ENCODE data around the gene SH3RF3.
A peak's percentile ranks its signal among the peaks of the same experiment; 100 is the strongest.

SH3RF3 gene

DNA sequence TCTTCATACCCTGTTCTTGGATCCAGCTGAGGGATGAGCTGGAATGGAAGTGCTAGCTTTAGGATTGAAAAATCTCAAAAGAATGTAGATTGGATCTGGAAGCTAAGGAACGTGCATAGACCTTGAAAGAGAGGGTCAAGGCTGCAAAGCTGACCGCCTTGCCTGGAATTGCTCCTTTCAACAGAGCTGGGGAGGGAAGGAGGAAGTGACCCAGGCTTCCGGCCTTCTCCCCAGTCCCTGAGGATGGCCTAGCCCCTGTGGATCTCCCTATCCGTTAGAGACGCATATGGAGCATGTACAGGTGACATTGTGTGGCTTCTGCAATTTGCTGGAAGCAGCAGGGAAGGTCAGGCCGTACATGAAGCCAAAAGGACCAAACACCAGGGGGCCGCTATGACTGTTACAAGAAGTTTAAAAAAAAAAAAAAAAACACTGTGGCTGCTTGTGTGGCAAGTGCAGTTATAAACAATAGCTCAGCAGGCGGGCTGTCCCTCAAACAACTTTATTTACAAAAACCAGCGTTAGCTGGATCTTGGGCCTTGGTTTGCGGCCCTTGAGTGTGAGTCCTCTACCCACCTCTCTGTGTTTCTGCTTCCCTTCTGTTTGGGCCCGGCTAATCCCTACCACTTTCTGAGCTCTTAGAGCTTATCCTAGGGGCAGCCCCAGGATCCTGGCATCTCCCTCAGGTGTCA, 257.1 kb downstream of the SH3RF3 start:
- Histone ChIP-seq H2AK5ac (ENCODE audit: low read length) (no peak overlapping the region), H2AFZ (ENCODE audit: insufficient read depth, low read length, poor library complexity) (no peak overlapping the region), H2BK12ac (ENCODE audit: low read length) (no peak overlapping the region), H3K9ac (ENCODE audit: low read length) (no peak overlapping the region), H3K14ac (ENCODE audit: low read length) (no peak overlapping the region), H3K79me1 (ENCODE audit: low read length) (no peaks in the 10 kb centered on the region), H3K27me3 (ENCODE audit: insufficient read depth, low read length) (no peaks in the 10 kb centered on the region), H3K36me3 (ENCODE audit: control insufficient read depth in 1 of 2, insufficient read depth in 2 of 2, low read length in 2 of 2) (no peaks in the 10 kb centered on the region), H3K4me1 (ENCODE audit: control insufficient read depth in 1 of 2, insufficient read depth in 2 of 2, low read length in 2 of 2) (peaks cover 0 to 6% of the 10 kb centered on the region in 2 experiments), H3K4me3 (ENCODE audit: low read depth, low read length) (no peak overlapping the region), H3K4ac (ENCODE audit: low read depth, low read length) (no peak overlapping the region), H2BK120ac (ENCODE audit: insufficient read depth, low read length, poor library complexity) (no peak overlapping the region), H3K23ac (ENCODE audit: low read length) (no peak overlapping the region), H4K91ac (ENCODE audit: low read depth, low read length) (no peak overlapping the region), H2BK5ac (ENCODE audit: low read depth, low read length, poor library complexity) (no peak overlapping the region), H4K12ac (ENCODE audit: low read depth, low read length) (no peak overlapping the region), H3K9me3 (ENCODE audit: insufficient read depth, low read depth, low read length) (peaks cover 3% of the 10 kb centered on the region), H3K27ac (ENCODE audit: low read depth, low read length) (no peak overlapping the region), H4K8ac (ENCODE audit: low read depth, low read length) (no peak overlapping the region), H3K18ac (ENCODE audit: low read length) (no peak overlapping the region), H3K4me2 (ENCODE audit: low read length) (no peak overlapping the region), H3K79me2 (ENCODE audit: control insufficient read depth, insufficient read depth, low read length, poor library complexity) (no peaks in the 10 kb centered on the region)
- WGBS (ENCODE audit: extremely low coverage, insufficient coverage, insufficient read length) = no CpG with 5 or more reads among the region's 11 CpGs
- peak in 1 of 2 donors; percentile 58 for DNase-seq

DNA sequence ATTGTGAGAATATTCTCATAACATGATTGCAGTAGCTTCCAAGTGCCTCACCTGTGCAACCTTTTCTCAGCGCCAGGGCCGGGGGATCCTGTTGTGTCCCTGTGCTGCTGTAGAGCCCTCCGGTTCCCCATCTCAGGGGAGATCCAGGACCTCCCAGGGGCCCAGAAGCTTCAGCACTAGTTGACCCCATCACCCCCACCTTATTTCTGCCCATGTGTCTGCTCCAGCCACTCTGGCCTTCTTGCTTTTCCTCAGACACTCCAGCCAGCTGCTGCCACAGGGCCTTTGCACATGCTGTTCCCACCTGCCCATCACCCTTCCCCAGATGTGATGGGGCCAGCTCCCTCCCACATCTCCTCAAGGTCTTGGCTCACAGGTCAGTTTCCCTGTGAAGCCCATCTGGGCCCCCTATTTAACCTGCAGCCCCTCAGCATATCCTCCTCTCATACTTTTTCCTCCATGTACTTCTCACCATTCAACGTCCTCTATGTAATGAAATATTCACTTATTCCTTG, 258.3 kb downstream of the SH3RF3 start:
- H3K4me2 ChIP-seq (ENCODE audit: low read length) = no peak overlapping the region
- no peak overlapping the region for H2AFZ ChIP-seq (ENCODE audit: insufficient read depth, low read length, poor library complexity)
- H3K14ac ChIP-seq (ENCODE audit: low read length) = no peak overlapping the region
- H2BK120ac ChIP-seq (ENCODE audit: insufficient read depth, low read length, poor library complexity) = no peak overlapping the region
- no peak overlapping the region for H3K18ac ChIP-seq (ENCODE audit: low read length)
- H3K27ac ChIP-seq (ENCODE audit: low read depth, low read length) = no peak overlapping the region
- no peak overlapping the region for H2BK12ac ChIP-seq (ENCODE audit: low read length)
- peaks cover 0 to 4% of the 10 kb centered on the region in 2 experiments for H3K4me1 ChIP-seq (ENCODE audit: control insufficient read depth in 1 of 2, insufficient read depth in 2 of 2, low read length in 2 of 2)
- no peak overlapping the region for H2BK5ac ChIP-seq (ENCODE audit: low read depth, low read length, poor library complexity)
- H4K12ac ChIP-seq (ENCODE audit: low read depth, low read length) = no peak overlapping the region
- H3K9me3 ChIP-seq (ENCODE audit: insufficient read depth, low read depth, low read length) = peaks cover 3% of the 10 kb centered on the region
- H3K23ac ChIP-seq (ENCODE audit: low read length) = no peak overlapping the region
- whole genome bisulfite sequencing (ENCODE audit: extremely low coverage, insufficient coverage, insufficient read length) = no CpG with 5 or more reads among the region's 4 CpGs
- H3K4ac ChIP-seq (ENCODE audit: low read depth, low read length) = no peak overlapping the region
- H3K36me3 ChIP-seq (ENCODE audit: control insufficient read depth in 1 of 2, insufficient read depth in 2 of 2, low read length in 2 of 2) = no peaks in the 10 kb centered on the region
- H3K27me3 ChIP-seq (ENCODE audit: insufficient read depth, low read length) = no peaks in the 10 kb centered on the region
- H3K9ac ChIP-seq (ENCODE audit: low read length) = no peak overlapping the region
- H4K8ac ChIP-seq (ENCODE audit: low read depth, low read length) = no peak overlapping the region
- no peaks in the 10 kb centered on the region for H3K79me2 ChIP-seq (ENCODE audit: control insufficient read depth, insufficient read depth, low read length, poor library complexity)
- H3K79me1 ChIP-seq (ENCODE audit: low read length) = no peaks in the 10 kb centered on the region
- H4K91ac ChIP-seq (ENCODE audit: low read depth, low read length) = no peak overlapping the region
- no peak for DNase-seq
- no peak overlapping the region for H3K4me3 ChIP-seq (ENCODE audit: low read depth, low read length)
- no peak overlapping the region for H2AK5ac ChIP-seq (ENCODE audit: low read length)

DNA sequence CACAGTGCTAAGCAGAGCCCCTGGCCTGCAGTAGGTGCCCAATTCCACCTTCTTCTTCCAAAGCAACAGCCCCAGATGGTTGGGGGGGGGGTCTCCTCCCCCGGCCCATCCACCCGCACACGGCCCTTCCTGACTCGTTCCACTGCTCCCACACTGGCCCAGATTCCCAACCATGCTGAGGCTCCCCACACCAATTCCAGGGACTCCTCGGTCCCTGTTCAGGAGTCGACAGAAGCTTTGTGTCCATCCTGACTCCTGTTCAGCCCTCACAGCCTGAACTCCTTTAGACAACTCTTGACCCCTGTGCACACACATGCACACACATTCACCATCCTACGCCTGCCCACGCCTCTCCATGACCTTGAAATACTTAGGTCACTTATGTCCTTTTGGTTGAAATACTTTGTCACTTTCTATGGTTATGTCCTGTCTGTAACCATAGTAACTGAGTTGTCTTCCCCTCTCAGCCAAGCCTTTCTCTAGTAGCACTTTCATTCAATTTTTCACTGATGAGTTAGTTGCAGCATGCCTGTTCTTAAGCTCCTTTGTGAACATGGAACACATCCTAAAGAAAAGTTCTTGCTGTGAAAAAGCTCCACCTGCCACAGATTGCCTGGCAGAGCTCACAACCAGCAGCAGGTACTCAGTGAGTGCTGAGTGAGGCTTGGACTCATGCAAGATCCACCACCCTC, 258.9 kb downstream of the SH3RF3 start:
- Histone ChIP-seq H4K12ac (ENCODE audit: low read depth, low read length) (no peak overlapping the region), H3K4me3 (ENCODE audit: low read depth, low read length) (no peak overlapping the region), H3K14ac (ENCODE audit: low read length) (no peak overlapping the region), H3K4ac (ENCODE audit: low read depth, low read length) (no peak overlapping the region), H3K4me1 (ENCODE audit: control insufficient read depth in 1 of 2, insufficient read depth in 2 of 2, low read length in 2 of 2) (peaks cover 0 to 2% of the 10 kb centered on the region in 2 experiments), H3K27ac (ENCODE audit: low read depth, low read length) (no peak overlapping the region), H3K23ac (ENCODE audit: low read length) (no peak overlapping the region), H3K79me1 (ENCODE audit: low read length) (no peaks in the 10 kb centered on the region), H3K9ac (ENCODE audit: low read length) (no peak overlapping the region), H2AFZ (ENCODE audit: insufficient read depth, low read length, poor library complexity) (no peak overlapping the region), H3K36me3 (ENCODE audit: control insufficient read depth in 1 of 2, insufficient read depth in 2 of 2, low read length in 2 of 2) (no peaks in the 10 kb centered on the region), H3K4me2 (ENCODE audit: low read length) (no peak overlapping the region), H4K91ac (ENCODE audit: low read depth, low read length) (no peak overlapping the region), H3K18ac (ENCODE audit: low read length) (no peak overlapping the region), H2AK5ac (ENCODE audit: low read length) (no peak overlapping the region), H2BK5ac (ENCODE audit: low read depth, low read length, poor library complexity) (no peak overlapping the region), H3K27me3 (ENCODE audit: insufficient read depth, low read length) (no peaks in the 10 kb centered on the region), H3K9me3 (ENCODE audit: insufficient read depth, low read depth, low read length) (peaks cover 3% of the 10 kb centered on the region), H2BK120ac (ENCODE audit: insufficient read depth, low read length, poor library complexity) (no peak overlapping the region), H3K79me2 (ENCODE audit: control insufficient read depth, insufficient read depth, low read length, poor library complexity) (no peaks in the 10 kb centered on the region), H2BK12ac (ENCODE audit: low read length) (no peak overlapping the region), H4K8ac (ENCODE audit: low read depth, low read length) (no peak overlapping the region)
- DNase-seq = no peak
- WGBS (ENCODE audit: extremely low coverage, insufficient coverage, insufficient read length) = no CpG with 5 or more reads among the region's 8 CpGs

DNA sequence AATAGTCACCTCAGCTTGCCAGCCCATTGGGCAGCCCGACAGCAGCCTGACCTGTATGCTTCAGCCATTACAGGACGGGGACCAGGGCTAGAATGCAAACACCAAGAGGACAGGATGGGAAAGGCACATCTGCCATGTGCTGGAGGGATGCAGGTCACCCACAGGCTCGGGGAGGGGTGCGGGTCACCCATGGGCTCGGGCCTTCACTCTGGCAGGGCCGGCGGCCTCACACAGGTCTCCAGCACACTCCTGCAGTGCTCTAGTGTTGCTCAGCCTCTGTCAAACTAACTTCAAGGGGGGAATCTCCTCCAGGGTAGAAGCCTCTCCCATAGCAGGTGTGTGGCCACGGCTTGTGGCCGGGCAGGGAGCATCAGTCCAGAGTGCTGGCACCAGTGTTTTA, 262.2 kb downstream of the SH3RF3 start:
- no peaks in the 10 kb centered on the region for H3K4me1 ChIP-seq (ENCODE audit: control insufficient read depth in 1 of 2, insufficient read depth in 2 of 2, low read length in 2 of 2)
- H4K8ac ChIP-seq (ENCODE audit: low read depth, low read length) = no peak overlapping the region
- WGBS (ENCODE audit: extremely low coverage, insufficient coverage, insufficient read length) = no CpG with 5 or more reads among the region's 9 CpGs
- no peaks in the 10 kb centered on the region for H3K79me2 ChIP-seq (ENCODE audit: control insufficient read depth, insufficient read depth, low read length, poor library complexity)
- H3K23ac ChIP-seq (ENCODE audit: low read length) = no peak overlapping the region
- no peak overlapping the region for H3K4me3 ChIP-seq (ENCODE audit: low read depth, low read length)
- H2BK12ac ChIP-seq (ENCODE audit: low read length) = no peak overlapping the region
- no peak overlapping the region for H2BK5ac ChIP-seq (ENCODE audit: low read depth, low read length, poor library complexity)
- H3K27ac ChIP-seq (ENCODE audit: low read depth, low read length) = no peak overlapping the region
- no peak overlapping the region for H3K9ac ChIP-seq (ENCODE audit: low read length)
- H3K27me3 ChIP-seq (ENCODE audit: insufficient read depth, low read length) = no peaks in the 10 kb centered on the region
- H3K4ac ChIP-seq (ENCODE audit: low read depth, low read length) = no peak overlapping the region
- H3K18ac ChIP-seq (ENCODE audit: low read length) = no peak overlapping the region
- H3K9me3 ChIP-seq (ENCODE audit: insufficient read depth, low read depth, low read length) = peaks cover 3% of the 10 kb centered on the region
- H2AFZ ChIP-seq (ENCODE audit: insufficient read depth, low read length, poor library complexity) = no peak overlapping the region
- H3K4me2 ChIP-seq (ENCODE audit: low read length) = no peak overlapping the region
- H4K12ac ChIP-seq (ENCODE audit: low read depth, low read length) = no peak overlapping the region
- no peaks in the 10 kb centered on the region for H3K79me1 ChIP-seq (ENCODE audit: low read length)
- H4K91ac ChIP-seq (ENCODE audit: low read depth, low read length) = no peak overlapping the region
- no peak overlapping the region for H3K14ac ChIP-seq (ENCODE audit: low read length)
- no peak overlapping the region for H2BK120ac ChIP-seq (ENCODE audit: insufficient read depth, low read length, poor library complexity)
- no peak for DNase-seq
- no peak overlapping the region for H2AK5ac ChIP-seq (ENCODE audit: low read length)
- no peaks in the 10 kb centered on the region for H3K36me3 ChIP-seq (ENCODE audit: control insufficient read depth in 1 of 2, insufficient read depth in 2 of 2, low read length in 2 of 2)

Measured in trophoblast cell (in vitro differentiated cells and primary cell).